ENCODE data around the gene KRT9. TPM values are rescaled to one million over a fixed set of nuclear protein-coding genes. Genes with fewer than 3 reads are reported as not detected.

The KRT9 gene
- total and polyA plus RNA-seq, 9 of the 15 experiments (the other 6 are each of a cell fraction or from before 2014, with no cell fraction given) = 0.03 TPM; not detected in 8

GRCh38 chr17:41530062-41531048, 41.5 kb downstream of the KRT9 start (continued):
- no peak for TF ChIP-seq MLX (CRISPR knock-in tag; conservative IDR thresholded peaks at IDR 0.05)
- no peak for TF ChIP-seq TAF15 (IDR thresholded peaks at IDR 0.05; ENCODE audit: low read depth, low read length)
- TF ChIP-seq ZNF354B (CRISPR knock-in tag; IDR thresholded peaks at IDR 0.05) = 0 out of 2 replicates have a peak, but pooled peaks have one; percentile 30
- TF ChIP-seq ZNF184 (CRISPR knock-in tag; IDR thresholded peaks at IDR 0.05) = no peak
- 0 out of 2 replicates have a peak, but pooled peaks have one; percentile 37 for TF ChIP-seq SMARCA5 (IDR thresholded peaks at IDR 0.05)
- peak; percentile 32 for TF ChIP-seq MEIS2 (IDR thresholded peaks at IDR 0.05; ENCODE audit: partially characterized antibody)
- peak; percentile 60 for TF ChIP-seq HDAC2 (IDR thresholded peaks at IDR 0.05)
- peak; percentile 52 to 80; a peak in 2 of 4 replicates for TF ChIP-seq KDM1A (IDR thresholded peaks at IDR 0.05)
- peak; percentile 99 for TF ChIP-seq SMARCA4 (IDR thresholded peaks at IDR 0.05)
- TF ChIP-seq EP300 (IDR thresholded peaks at IDR 0.05; ENCODE audit: low read length) = peak; percentile 89
- TF ChIP-seq VEZF1 (CRISPR knock-in tag; IDR thresholded peaks at IDR 0.05) = 0 out of 2 replicates have a peak, but pooled peaks have one; percentile 65
- no peak for TF ChIP-seq ZNF282 (CRISPR knock-in tag; IDR thresholded peaks at IDR 0.05)
- 0 out of 2 replicates have a peak, but pooled peaks have one; percentile 33 for TF ChIP-seq NCOA1 (IDR thresholded peaks at IDR 0.05; ENCODE audit: low read depth)
- no peak for TF ChIP-seq ATF6 (CRISPR knock-in tag; IDR thresholded peaks at IDR 0.05)
- TF ChIP-seq JUN (IDR thresholded peaks at IDR 0.05; ENCODE audit: borderline replicate concordance, low read depth, low read length) = peak; percentile 99
- TF ChIP-seq JUN (CRISPR knock-in tag; IDR thresholded peaks at IDR 0.05; ENCODE audit: borderline replicate concordance) = no peak
- TF ChIP-seq NEUROD1 (IDR thresholded peaks at IDR 0.05; ENCODE audit: borderline replicate concordance, low read depth, low read length, partially characterized antibody) = peak; percentile 96
- no peak for TF ChIP-seq CREBBP (IDR thresholded peaks at IDR 0.05; ENCODE audit: low read depth, low read length)
- TF ChIP-seq RFX1 (IDR thresholded peaks at IDR 0.05) = peak; percentile 96
- peak; percentile 94 for TF ChIP-seq RNF2 (IDR thresholded peaks at IDR 0.05)
- peak; percentile 98 for TF ChIP-seq GATA2 (CRISPR knock-in tag; IDR thresholded peaks at IDR 0.05)
- peak in 1 of 2 experiments; percentile 27; a peak in 1 of 4 replicates for TF ChIP-seq NRF1 (conservative IDR thresholded peaks at IDR 0.05 in 1 of 2, IDR thresholded peaks at IDR 0.05 in 1 of 2)
- peak in 1 of 2 experiments; percentile 94; a peak in 2 of 4 replicates for TF ChIP-seq SRF (CRISPR knock-in tag; IDR thresholded peaks at IDR 0.05)
- no peak for TF ChIP-seq ATF1 (CRISPR knock-in tag; IDR thresholded peaks at IDR 0.05)
- TF ChIP-seq ATF1 (tag; IDR thresholded peaks at IDR 0.05) = peak; percentile 82
- TF ChIP-seq ZNF197 (CRISPR knock-in tag; IDR thresholded peaks at IDR 0.05; ENCODE audit: low read depth) = peak; percentile 73; the same call in 1 of the 2 replicates
- peak; percentile 82 for TF ChIP-seq FOS (IDR thresholded peaks at IDR 0.05; ENCODE audit: extremely low read depth, insufficient read length)
